Osteoblast (primary cell): ENCODE data around the gene CALD1. TPM values are rescaled to one million over a fixed set of nuclear protein-coding genes. Genes with fewer than 3 reads are reported as not detected.

Experiments
- DNase-seq: peaks from one replicate; pipeline ENCODE4 v3.0.0; 2011; ENCODE audit warnings: low spot score, mixed read lengths; ENCODE audit not compliant: insufficient read length; ENCODE audit errors: missing footprints
- H2AFZ ChIP-seq: 2 replicates; pipeline ENCODE4 v1.6.0; 2011; ENCODE audit warnings: mild to moderate bottlenecking, low read length
- H3K27ac ChIP-seq: 2 replicates; pipeline ENCODE4 v1.5.1; 2011; ENCODE audit warnings: mild to moderate bottlenecking, low read depth, low read length, moderate library complexity
- H3K27me3 ChIP-seq: 2 replicates; pipeline ENCODE4 v1.6.0; 2012; ENCODE audit warnings: mild to moderate bottlenecking, control low read depth, inconsistent platforms, low read length, moderate library complexity; ENCODE audit not compliant: insufficient read depth
- H3K36me3 ChIP-seq: 2 replicates; pipeline ENCODE4 v1.5.1; 2011; ENCODE audit warnings: mild to moderate bottlenecking, low read length, control low read depth, moderate library complexity; ENCODE audit not compliant: insufficient read depth
- H3K4me1 ChIP-seq: 2 replicates; pipeline ENCODE4 v1.5.1; 2011; ENCODE audit warnings: mild to moderate bottlenecking, low read length, control low read depth, moderate library complexity; ENCODE audit not compliant: insufficient read depth
- H3K4me2 ChIP-seq: 2 replicates; pipeline ENCODE4 v1.6.0; 2011; ENCODE audit warnings: mild to moderate bottlenecking, low read length; ENCODE audit not compliant: insufficient read depth
- H3K4me3 ChIP-seq: fragments of 200-600 bp; sonication (generic); 3 replicates; pipeline ENCODE4 v1.5.1; 2012; ENCODE audit warnings: mild to moderate bottlenecking, low read length, inconsistent platforms; ENCODE audit not compliant: insufficient read depth
- H3K79me2 ChIP-seq: 2 replicates; pipeline ENCODE4 v1.6.0; 2012; ENCODE audit warnings: mild to moderate bottlenecking, low read length, control low read depth, inconsistent platforms; ENCODE audit not compliant: insufficient read depth
- H3K9me3 ChIP-seq: 2 replicates; pipeline ENCODE4 v1.5.1; 2011; ENCODE audit warnings: low read depth, low read length, control low read depth
- H4K20me1 ChIP-seq: 2 replicates; pipeline ENCODE4 v1.6.0; 2012; ENCODE audit warnings: mild to moderate bottlenecking, low read length, control low read depth; ENCODE audit not compliant: insufficient read depth
- small RNA-seq: library from RNA; depleted of rRNA; stranded (forward); fragments of <200 nt; gene quantifications from one replicate; pipeline ENCODE3, GENCODE V24; 2012
- total RNA-seq: library from RNA; depleted of rRNA; stranded (reverse); fragments of >200 nt; gene quantifications from 2 replicates; pipeline ENCODE4 v1.2.3, GENCODE V29; 2012
- TF ChIP-seq, protein P1 (sequence below): IDR thresholded peaks from 2 replicates; pipeline ENCODE4 v1.5.1; 2011; ENCODE audit warnings: mild to moderate bottlenecking, low read depth, low read length, moderate library complexity; ENCODE audit errors: extremely low read depth

The CALD1 gene
- total RNA-seq, 1 donor: 1,123 TPM

DNA sequence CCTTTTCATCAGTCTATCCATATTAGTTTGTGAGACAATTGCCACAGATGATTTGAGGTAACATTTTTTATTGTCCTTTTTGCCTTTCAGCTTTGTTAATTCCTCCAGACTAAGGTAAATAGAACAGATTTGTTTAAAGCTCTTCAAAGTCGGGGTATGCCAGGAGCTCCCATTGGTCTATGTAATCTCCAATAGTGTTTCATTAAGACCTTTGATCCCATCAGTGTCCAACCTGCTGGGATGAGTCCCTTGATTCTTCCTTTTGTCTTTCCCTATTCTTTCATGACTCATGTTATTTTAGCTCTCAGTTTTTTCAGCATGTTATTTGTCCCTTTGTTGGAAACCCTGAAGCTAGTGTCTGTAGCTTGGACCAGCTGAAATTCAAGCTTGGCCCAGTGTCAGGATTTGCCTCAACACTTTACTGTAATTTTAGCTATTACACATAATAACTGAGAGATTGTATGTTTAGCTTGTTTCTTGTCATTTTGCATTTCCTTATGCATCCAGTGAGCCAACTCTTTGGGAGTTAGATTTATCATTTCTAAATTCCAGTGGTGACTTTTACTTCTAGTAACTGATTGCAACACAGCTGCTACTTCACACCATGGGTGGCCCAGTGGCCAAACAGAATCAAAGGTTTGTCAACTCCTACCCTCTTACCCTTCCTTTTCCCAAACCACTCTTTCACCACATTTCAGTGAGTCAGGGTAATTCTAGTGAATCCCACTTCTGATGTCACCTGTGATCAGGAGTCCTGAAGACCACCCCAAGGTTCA, 222.1 kb downstream of the CALD1 start:
- no peaks in the 10 kb centered on the region for H3K4me1 ChIP-seq
- no peaks in the 10 kb centered on the region for H3K27me3 ChIP-seq
- no peak overlapping the region for H3K4me2 ChIP-seq
- no peak overlapping the region for H3K27ac ChIP-seq
- TF ChIP-seq, protein P1, sequence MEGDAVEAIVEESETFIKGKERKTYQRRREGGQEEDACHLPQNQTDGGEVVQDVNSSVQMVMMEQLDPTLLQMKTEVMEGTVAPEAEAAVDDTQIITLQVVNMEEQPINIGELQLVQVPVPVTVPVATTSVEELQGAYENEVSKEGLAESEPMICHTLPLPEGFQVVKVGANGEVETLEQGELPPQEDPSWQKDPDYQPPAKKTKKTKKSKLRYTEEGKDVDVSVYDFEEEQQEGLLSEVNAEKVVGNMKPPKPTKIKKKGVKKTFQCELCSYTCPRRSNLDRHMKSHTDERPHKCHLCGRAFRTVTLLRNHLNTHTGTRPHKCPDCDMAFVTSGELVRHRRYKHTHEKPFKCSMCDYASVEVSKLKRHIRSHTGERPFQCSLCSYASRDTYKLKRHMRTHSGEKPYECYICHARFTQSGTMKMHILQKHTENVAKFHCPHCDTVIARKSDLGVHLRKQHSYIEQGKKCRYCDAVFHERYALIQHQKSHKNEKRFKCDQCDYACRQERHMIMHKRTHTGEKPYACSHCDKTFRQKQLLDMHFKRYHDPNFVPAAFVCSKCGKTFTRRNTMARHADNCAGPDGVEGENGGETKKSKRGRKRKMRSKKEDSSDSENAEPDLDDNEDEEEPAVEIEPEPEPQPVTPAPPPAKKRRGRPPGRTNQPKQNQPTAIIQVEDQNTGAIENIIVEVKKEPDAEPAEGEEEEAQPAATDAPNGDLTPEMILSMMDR: no peak
- H3K4me3 ChIP-seq: no peak overlapping the region
- no peak for DNase-seq
- no peaks in the 10 kb centered on the region for H4K20me1 ChIP-seq
- H3K9me3 ChIP-seq: no peaks in the 10 kb centered on the region
- no peaks in the 10 kb centered on the region for H3K79me2 ChIP-seq
- no peak overlapping the region for H2AFZ ChIP-seq
- H3K36me3 ChIP-seq: no peaks in the 10 kb centered on the region

DNA sequence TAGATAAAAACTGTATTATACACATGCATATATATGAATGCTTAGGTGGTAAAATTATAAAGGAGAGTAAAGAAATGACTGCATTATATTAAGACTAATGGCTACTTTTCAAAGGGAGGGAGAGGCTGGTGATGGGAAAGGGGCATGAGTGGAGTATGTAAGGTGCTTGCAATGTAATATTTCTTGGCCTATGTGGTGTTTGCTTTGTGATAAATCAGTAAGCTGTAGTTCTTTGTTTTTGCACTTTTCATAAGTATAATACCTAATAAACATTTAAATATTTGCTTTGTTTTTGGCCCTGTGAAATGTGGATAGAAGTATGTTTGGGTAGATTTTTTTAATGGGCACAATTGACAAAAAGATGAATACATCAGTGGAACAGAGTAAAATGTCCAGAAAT, 232.8 kb downstream of the CALD1 start:
- Histone ChIP-seq H4K20me1 (no peaks in the 10 kb centered on the region), H3K4me1 (no peaks in the 10 kb centered on the region), H3K27me3 (no peaks in the 10 kb centered on the region), H3K4me2 (no peak overlapping the region), H3K36me3 (no peaks in the 10 kb centered on the region), H2AFZ (no peak overlapping the region), H3K79me2 (no peaks in the 10 kb centered on the region), H3K4me3 (no peak overlapping the region), H3K9me3 (no peaks in the 10 kb centered on the region), H3K27ac (no peak overlapping the region)
- TF ChIP-seq, protein P1: no peak
- no peak for DNase-seq

Small RNA genes lying within 50 kb of the gene (small RNA-seq; reads per million reads assigned to genes)
- not detected for gene TUBB3P2

Other genes with a start within 250 kb of the CALD1 start
- 0.29 and 0.36 TPM in 2 replicates for gene AKR1B15, start 230.5 kb upstream of the CALD1 start, total RNA-seq
- gene BPGM, start 132.8 kb upstream of the CALD1 start, total RNA-seq: 43.6 and 64.8 TPM in 2 replicates
- 2.2 and 2.7 TPM in 2 replicates for gene AGBL3, start 206.9 kb downstream of the CALD1 start, total RNA-seq